Measurements from ENCODE around the gene CYP2C19. TPM values are rescaled to one million over a fixed set of nuclear protein-coding genes. Genes with fewer than 3 reads are reported as not detected.
"Not testable (repeated sequence)": the region's sequence is repeated elsewhere in the genome, so short reads cannot be mapped to it uniquely, and the experiment has no call there.

Gene CYP2C19
- total RNA-seq, 1 donor from 2014 or later = not detected

DNA sequence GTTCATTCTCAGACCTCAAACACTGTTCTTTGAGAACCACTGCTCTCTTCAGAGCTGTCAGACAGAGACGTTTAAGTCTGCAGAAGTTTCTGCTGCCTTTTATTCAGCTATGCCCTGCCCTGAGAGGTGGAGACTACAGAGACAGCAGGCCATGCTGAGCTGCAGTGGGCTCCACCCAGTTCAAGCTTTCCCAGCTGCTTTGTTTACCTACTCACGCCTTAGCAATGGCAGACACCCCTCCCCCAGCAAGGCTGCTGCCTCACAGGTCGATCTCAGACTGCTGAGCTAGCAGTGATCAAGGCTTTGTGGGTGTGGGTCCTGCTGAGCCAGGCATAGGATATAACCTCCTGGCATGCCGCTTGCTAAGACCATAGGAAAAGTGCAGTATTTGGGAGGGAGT is 95.5 kb downstream of the CYP2C19 start:
- intact Hi-C loops (cut with DNase I) = no loop called here

DNA sequence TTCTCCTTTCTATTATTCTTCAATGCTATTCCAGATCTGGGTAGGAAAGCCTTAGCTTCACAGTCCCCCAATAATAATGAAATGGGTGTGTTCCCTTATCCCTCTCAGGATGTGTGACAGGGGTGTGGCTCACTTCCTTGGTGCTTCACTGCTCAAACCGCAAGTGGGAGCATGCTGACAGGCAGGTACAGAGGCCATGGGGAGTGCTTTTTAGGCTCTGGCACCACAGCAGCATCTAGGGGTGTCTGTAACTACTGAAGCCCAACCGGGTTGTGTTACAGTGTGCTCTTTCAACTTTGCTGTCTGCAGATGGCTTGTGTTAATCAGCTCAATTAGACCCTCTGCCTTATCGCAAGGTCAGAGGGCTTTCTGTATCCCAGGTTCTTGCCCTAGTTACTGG is 96.6 kb downstream of the CYP2C19 start:
- no peak for ATAC-seq
- intact Hi-C loops (cut with DNase I) = no loop called here
- DNase-seq (ENCODE audit: low spot score) = no peak

More for the DNA sequence above, 95.5 kb downstream of the CYP2C19 start:
- ATAC-seq (no peak), DNase-seq (ENCODE audit: low spot score) (no peak)

DNA sequence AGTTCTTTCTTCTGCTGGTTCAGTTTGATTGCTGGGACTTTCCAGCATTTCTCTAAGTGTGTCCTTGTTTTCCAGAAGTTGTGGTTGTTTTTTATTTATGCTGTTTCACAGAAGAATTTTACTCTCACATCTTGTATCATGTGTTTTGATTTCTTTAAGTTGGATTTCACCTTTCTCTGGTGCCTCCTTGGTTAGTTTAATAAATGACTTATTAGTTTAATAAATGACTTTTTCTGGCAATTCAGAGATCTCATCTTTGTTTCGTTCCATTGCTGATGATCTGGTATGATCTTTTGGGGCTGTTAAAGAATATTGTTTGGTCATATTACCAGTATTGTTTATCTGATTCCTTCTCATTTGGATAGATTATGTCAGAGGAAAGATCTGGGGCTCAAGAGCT is 116.2 kb downstream of the CYP2C19 start:
- ATAC-seq (no peak), DNase-seq (ENCODE audit: low spot score) (no peak)
- intact Hi-C loops (cut with DNase I) = no loop called here

DNA sequence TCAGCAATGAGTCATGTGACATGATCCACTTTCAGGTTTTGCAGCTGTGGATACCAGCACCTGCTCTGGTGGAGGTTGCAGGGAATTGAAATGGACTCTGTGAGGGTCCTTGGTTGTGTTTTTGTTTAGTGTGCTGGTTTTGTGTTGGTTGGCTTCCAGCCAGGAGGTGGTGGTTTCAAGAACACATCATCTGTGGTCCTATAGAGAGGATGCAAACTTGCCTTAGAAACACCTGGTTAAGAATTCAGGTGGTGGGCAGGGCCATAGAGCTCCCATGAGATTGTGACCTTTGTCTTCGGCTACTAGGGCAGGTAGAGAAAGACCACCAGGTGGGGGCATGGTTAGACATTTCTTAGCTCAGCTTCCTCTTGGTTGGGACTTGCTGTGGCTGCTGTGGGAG is 116.7 kb downstream of the CYP2C19 start:
- intact Hi-C loops (cut with DNase I) = no loop called here
- ATAC-seq (no peak), DNase-seq (ENCODE audit: low spot score) (no peak)

DNA sequence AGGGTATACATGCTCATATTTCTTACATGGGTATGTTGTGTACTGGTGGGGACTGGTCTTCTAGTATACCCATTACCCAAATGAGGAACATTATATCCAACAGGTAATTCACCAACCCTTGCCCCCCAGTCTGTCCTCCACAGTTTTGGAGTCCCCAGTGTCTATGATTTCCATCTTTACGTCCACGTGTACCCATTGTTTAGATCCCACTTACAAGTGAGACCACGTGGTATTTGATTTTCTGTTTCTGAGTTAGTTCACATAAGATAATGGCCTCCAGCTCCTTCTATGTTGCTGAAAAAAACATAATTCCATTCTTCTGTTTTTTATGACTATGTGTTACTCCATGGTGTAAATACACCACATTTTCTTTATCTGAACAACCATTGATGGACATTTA is 126.6 kb downstream of the CYP2C19 start:
- intact Hi-C loops (cut with DNase I) = no loop called here
- no peak for ATAC-seq
- no peak for DNase-seq (ENCODE audit: low spot score)

DNA sequence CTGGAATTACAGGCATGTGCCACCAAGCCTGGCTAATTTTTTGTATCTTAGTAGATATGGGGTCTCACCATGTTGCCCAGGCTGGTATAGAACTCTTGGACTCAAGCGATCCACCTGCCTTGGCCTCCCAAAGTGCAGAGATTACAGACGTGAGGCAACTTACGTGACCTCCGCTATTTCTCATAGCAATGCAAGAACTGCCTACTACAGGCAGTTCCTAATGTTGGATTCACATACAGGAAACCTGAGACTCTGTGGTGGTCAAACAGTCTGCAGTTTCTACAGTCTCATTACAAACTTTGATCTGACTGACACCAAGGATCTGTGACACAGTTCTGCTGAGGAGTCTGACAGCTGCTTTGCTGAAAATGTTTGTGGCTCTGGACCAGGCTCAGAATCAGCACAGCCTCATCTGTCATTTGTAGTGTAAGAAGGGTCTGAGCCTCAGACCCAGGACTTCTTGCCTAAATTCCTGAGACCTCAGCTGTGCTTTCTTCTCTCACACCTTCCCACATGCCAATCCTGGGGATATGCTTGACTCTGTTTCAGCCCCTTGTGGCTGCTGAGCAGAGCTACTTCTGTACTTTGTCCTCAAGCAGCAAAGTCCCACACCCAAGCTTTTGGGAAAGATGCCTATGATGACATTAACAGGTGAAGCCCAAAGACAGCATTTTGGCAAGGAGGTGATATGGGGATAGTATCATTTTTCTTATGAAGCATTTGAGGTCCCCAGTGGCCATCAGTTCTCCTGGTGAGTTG is 128.0 kb downstream of the CYP2C19 start:
- ATAC-seq (no peak), DNase-seq (ENCODE audit: low spot score) (no peak)
- intact Hi-C loops (cut with DNase I) = no loop called here

DNA sequence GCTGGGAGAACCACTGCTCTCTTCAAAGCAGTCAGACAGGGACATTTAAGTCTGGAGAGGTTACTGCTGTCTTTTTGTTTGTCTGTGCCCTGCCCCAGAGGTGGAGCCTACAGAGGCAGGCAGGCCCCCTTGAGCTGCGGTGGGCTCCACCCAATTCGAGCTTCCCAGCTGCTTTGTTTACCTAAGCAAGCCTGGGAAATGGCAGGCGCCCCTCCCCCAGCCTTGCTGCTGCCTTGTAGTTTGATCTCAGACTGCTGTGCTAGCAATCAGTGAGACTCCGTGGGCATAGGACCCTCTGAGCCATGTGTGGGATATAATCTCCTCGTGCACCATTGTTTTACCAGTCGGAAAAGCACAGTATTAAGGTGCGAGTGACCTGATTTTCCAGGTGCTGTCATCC is 135.9 kb downstream of the CYP2C19 start:
- intact Hi-C loops (cut with DNase I); DNase-seq (ENCODE audit: low spot score); ATAC-seq: not testable (repeated sequence)

DNA sequence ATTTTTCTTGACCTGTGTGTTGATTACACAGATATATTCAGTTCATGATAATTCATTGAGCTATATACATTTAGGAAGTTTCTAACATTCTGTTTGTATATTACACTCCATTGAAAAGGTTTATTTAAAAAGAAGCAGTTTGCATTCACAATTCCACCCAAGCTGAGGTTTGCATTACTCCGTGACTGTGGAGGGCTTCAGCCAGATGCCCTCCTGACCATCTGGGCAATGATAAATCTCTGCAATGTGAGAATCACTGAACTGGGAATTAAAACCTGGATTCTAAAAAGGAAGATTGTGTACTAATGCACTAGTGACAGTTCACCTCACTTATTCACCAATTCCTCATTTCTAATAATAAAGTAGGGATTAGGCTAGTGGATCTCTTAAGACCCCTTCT is 139.6 kb downstream of the CYP2C19 start:
- DNase-seq (ENCODE audit: low spot score) (no peak), ATAC-seq (no peak)
- intact Hi-C loops (cut with DNase I) = no loop called here

DNA sequence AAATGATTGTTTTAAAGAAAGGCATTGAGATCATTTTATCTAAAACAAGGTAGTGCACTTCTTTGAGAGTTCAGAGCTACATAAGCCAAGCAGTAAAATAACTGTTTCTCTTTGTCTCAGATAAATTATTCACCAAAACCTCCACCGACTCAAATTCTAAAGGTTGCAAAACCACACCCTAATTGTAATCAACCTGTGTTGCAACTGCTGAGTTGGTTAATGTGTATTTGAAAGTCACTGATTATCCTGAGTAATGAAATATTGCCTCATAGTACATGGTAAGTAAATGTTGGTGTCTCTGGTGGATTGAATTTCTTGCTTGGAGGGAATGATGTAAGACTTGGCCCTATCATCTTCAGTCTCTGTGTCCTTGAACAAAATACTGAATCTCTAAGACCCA is 140.1 kb downstream of the CYP2C19 start:
- DNase-seq (ENCODE audit: low spot score) (no peak), ATAC-seq (no peak)
- intact Hi-C loops (cut with DNase I) = no loop called here

Other genes with a start within 250 kb of the CYP2C19 start
- 6.2 TPM for gene HELLS, start 216.9 kb upstream of the CYP2C19 start, total RNA-seq
- gene CYP2C18, start 79.0 kb upstream of the CYP2C19 start, total RNA-seq = not detected
- not detected for gene CYP2C9, start 176.0 kb downstream of the CYP2C19 start, total RNA-seq

Measured in sciatic nerve (tissue), 2 donors.